ENCODE data around the gene KLC1.

- TF ChIP-seq, protein P1, sequence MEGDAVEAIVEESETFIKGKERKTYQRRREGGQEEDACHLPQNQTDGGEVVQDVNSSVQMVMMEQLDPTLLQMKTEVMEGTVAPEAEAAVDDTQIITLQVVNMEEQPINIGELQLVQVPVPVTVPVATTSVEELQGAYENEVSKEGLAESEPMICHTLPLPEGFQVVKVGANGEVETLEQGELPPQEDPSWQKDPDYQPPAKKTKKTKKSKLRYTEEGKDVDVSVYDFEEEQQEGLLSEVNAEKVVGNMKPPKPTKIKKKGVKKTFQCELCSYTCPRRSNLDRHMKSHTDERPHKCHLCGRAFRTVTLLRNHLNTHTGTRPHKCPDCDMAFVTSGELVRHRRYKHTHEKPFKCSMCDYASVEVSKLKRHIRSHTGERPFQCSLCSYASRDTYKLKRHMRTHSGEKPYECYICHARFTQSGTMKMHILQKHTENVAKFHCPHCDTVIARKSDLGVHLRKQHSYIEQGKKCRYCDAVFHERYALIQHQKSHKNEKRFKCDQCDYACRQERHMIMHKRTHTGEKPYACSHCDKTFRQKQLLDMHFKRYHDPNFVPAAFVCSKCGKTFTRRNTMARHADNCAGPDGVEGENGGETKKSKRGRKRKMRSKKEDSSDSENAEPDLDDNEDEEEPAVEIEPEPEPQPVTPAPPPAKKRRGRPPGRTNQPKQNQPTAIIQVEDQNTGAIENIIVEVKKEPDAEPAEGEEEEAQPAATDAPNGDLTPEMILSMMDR (IDR thresholded peaks at IDR 0.05 in 2 of 3, conservative IDR thresholded peaks at IDR 0.05 in 1 of 3; ENCODE audit: control insufficient read depth in 2 of 3, extremely low read depth in 1 of 3, insufficient read depth in 1 of 3, low read depth in 3 of 3, low read length in 3 of 3), result no peak
- no peak for TF ChIP-seq POLR2AphosphoS5 (IDR thresholded peaks at IDR 0.05; ENCODE audit: low read length)
- TF ChIP-seq, protein P2, sequence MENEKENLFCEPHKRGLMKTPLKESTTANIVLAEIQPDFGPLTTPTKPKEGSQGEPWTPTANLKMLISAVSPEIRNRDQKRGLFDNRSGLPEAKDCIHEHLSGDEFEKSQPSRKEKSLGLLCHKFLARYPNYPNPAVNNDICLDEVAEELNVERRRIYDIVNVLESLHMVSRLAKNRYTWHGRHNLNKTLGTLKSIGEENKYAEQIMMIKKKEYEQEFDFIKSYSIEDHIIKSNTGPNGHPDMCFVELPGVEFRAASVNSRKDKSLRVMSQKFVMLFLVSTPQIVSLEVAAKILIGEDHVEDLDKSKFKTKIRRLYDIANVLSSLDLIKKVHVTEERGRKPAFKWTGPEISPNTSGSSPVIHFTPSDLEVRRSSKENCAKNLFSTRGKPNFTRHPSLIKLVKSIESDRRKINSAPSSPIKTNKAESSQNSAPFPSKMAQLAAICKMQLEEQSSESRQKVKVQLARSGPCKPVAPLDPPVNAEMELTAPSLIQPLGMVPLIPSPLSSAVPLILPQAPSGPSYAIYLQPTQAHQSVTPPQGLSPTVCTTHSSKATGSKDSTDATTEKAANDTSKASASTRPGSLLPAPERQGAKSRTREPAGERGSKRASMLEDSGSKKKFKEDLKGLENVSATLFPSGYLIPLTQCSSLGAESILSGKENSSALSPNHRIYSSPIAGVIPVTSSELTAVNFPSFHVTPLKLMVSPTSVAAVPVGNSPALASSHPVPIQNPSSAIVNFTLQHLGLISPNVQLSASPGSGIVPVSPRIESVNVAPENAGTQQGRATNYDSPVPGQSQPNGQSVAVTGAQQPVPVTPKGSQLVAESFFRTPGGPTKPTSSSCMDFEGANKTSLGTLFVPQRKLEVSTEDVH (IDR thresholded peaks at IDR 0.05; ENCODE audit: low read depth, partially characterized antibody), result no peak
- no peak for TF ChIP-seq EZH2 (IDR thresholded peaks at IDR 0.05; ENCODE audit: borderline replicate concordance, control insufficient read depth, low read depth, low read length)
- no peak for TF ChIP-seq SRF (IDR thresholded peaks at IDR 0.05; ENCODE audit: low read depth in 2 of 2, low read length in 2 of 2)
- TF ChIP-seq ASH2L (IDR thresholded peaks at IDR 0.05; ENCODE audit: borderline replicate concordance, low read depth), result no peak
Observed at GRCh38 chr14:103676881-103677675, 48.1 kb downstream of the KLC1 start.

Data from GM12878 (cell line).